GM12865 (cell line): ENCODE measurements around the gene ETS2.

Source experiments
- DNase-seq: peaks from one replicate; pipeline ENCODE4 v3.0.0; 2010; ENCODE audit warnings: low read depth
- H3K4me3 ChIP-seq: 2 replicates; pipeline ENCODE4 v1.5.1; 2011; ENCODE audit warnings: mild to moderate bottlenecking, low read depth, low read length, control low read depth
- TF ChIP-seq, protein P1 (sequence below): IDR thresholded peaks from 2 replicates; pipeline ENCODE4 v1.5.1; 2011; ENCODE audit warnings: low read length, control low read depth, low read depth, inconsistent platforms; ENCODE audit not compliant: insufficient read depth; ENCODE audit errors: missing control alignments

The ETS2 gene

DNA sequence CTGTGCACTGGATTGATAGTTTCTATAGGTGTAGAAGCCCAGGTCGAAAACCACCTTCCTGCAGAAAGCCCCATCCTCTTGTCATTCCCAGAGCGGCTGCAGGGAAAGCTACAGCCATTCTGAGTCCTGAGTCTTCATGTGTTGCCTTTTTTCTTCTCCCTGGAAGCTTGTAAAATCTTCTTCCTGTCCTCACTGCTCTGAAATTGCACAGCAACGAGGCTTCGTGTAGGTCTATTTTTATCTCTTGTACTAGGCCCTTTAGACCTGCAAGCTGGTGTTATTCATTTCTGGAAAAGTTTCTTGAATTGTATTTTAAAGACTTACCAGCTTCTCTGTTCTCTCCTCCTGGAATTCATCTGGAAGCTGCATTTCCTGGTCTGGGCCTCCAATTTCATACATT is 44.2 kb upstream of the ETS2 start:
- TF ChIP-seq, protein P1, sequence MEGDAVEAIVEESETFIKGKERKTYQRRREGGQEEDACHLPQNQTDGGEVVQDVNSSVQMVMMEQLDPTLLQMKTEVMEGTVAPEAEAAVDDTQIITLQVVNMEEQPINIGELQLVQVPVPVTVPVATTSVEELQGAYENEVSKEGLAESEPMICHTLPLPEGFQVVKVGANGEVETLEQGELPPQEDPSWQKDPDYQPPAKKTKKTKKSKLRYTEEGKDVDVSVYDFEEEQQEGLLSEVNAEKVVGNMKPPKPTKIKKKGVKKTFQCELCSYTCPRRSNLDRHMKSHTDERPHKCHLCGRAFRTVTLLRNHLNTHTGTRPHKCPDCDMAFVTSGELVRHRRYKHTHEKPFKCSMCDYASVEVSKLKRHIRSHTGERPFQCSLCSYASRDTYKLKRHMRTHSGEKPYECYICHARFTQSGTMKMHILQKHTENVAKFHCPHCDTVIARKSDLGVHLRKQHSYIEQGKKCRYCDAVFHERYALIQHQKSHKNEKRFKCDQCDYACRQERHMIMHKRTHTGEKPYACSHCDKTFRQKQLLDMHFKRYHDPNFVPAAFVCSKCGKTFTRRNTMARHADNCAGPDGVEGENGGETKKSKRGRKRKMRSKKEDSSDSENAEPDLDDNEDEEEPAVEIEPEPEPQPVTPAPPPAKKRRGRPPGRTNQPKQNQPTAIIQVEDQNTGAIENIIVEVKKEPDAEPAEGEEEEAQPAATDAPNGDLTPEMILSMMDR, result no peak
- no peak for DNase-seq
- no peak overlapping the region for H3K4me3 ChIP-seq

DNA sequence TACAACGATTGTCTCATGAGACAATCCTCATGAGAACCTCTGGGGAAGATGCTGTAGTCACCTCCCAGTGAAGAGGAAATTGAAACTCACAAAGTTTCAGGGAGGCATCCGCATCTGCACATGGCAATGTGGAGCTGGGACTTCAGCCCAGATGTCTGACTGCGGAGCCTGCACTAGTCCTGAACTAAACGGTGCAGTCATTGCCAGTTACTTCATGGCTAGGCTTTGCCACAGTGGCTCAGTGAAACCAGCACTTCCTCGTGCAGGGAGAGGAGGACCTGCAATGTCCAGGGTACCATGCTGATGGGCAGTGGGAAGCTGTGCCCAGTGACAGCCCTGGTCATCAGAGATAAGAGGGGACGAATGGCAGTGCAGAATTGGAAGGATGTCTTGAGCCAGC is 40.7 kb upstream of the ETS2 start:
- no peak overlapping the region for H3K4me3 ChIP-seq
- no peak for DNase-seq
- TF ChIP-seq, protein P1, result no peak

DNA sequence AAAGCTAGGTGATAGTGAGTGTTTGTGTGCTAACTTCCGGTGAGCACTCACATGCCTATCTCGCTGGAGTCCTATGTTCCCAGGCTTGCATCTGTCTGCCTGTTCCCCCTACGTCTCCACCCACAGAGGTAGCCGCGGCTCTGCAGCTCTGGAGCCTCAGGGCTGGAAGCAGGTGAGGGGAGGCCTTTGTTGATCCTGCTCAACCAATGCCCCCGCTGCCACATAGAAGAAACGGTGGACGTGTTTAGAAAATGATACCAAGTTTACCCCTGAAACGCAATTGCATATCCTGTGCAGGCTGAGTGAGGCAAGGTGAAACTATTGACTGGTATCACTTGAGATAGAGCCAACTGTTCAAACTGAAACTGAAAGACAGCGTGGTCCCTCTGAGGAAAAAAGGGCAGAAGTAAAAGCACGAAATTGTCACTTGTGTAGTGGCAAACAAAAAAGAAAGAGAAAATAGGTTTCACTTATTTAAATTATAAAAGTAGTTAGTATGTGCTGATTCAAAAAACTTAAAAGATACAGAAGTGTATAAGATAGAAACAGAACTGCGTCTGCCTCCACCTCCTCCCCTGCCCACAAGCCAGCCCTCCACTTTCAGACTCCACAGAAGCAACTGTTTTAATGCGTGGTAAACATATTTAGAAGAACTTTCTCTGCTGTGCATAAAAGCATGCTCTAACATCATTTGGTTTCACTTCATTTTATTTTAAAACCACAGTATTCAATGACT is 38.6 kb upstream of the ETS2 start:
- TF ChIP-seq, protein P1, result no peak
- peak overlapping the region; percentile 36 for H3K4me3 ChIP-seq
- DNase-seq, result peak; percentile 94

DNA sequence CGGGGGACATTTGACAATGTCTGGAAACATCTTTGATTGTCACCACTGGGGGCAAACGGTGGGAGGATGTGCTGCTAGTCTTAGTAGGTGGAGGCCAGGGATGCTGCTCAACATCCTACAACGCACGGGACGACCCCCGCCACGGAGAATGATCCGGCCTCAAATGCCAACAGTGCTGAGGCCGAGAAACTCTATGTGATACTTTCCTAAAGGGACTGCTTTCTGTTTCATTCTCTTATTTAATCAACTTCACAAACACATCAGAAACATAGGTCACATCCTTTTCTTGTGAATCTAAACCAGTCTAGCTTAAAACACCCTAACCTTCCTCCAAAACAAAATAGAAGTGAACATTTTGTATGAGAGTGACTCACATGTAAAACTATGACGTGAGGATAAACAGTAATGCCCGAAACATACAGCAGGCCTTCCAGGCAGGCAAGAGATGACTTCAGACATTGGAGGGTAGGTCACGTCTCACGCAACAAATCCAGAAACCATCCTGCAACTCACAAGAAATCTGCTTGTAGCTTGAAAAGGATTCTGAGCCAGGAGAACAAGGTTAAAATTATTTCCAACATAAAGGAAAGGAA is 37.2 kb upstream of the ETS2 start:
- TF ChIP-seq, protein P1, result no peak
- peak; percentile 38 for DNase-seq
- H3K4me3 ChIP-seq, result no peak overlapping the region

DNA sequence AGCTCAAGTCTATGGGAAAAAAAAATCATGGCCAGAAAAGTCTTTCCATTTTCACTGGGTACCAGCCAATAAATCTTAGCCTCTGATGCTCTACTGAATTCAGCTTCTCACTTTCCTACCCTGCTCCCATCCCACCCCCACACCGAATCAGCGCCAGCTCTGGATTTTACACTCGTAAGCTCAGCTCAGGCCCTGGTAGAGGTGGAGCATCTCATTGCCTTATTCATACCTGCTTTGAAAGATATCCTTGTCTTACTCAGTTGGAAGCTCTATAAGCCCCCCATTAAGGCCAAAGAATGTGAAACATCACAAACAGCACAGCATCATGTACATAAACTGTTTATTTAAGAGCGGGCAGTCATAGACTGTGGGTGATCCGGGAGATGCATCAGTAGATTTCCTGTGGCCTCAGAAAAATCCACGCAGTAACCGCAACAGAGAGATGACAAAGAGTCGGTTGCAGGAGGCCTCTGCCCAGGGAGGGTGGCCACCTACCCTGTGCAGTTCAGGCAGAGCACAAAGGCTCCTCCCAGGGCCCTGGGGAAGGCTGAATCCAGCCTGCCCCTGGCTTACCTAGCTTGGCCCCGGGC is 36.4 kb upstream of the ETS2 start:
- TF ChIP-seq, protein P1, result no peak
- no peak for DNase-seq
- no peak overlapping the region for H3K4me3 ChIP-seq

DNA sequence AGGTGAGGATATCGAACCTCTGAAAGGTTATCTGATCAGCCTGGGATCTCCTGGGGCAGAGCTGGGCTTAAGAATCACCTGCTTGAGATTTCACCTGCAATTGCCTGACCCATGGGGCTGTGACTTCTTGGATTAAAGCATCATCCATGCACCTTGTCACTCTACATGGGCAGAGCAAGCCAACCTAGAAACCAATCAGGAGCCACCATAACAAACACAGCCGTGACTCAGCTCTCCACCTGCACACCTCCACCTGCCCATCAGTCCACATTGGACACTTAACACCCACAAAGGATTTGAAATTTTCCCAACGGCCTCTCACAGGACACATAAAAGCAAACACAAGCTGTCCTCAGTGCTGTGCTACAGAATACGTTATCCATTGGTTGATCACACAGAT is 35.1 kb upstream of the ETS2 start:
- TF ChIP-seq, protein P1, result no peak
- DNase-seq, result no peak
- no peak overlapping the region for H3K4me3 ChIP-seq
